GM19240 (cell line): ENCODE data around the gene PCED1B.
"Not testable (repeated sequence)": the region's sequence is repeated elsewhere in the genome, so short reads cannot be mapped to it uniquely, and the experiment has no call there.

Experiments
- DNase-seq: peaks from one replicate; pipeline ENCODE4 v3.0.0; 2011; ENCODE audit warnings: low spot score; ENCODE audit not compliant: insufficient read length

The PCED1B gene, protein sequence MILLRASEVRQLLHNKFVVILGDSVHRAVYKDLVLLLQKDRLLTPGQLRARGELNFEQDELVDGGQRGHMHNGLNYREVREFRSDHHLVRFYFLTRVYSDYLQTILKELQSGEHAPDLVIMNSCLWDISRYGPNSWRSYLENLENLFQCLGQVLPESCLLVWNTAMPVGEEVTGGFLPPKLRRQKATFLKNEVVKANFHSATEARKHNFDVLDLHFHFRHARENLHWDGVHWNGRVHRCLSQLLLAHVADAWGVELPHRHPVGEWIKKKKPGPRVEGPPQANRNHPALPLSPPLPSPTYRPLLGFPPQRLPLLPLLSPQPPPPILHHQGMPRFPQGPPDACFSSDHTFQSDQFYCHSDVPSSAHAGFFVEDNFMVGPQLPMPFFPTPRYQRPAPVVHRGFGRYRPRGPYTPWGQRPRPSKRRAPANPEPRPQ

DNA sequence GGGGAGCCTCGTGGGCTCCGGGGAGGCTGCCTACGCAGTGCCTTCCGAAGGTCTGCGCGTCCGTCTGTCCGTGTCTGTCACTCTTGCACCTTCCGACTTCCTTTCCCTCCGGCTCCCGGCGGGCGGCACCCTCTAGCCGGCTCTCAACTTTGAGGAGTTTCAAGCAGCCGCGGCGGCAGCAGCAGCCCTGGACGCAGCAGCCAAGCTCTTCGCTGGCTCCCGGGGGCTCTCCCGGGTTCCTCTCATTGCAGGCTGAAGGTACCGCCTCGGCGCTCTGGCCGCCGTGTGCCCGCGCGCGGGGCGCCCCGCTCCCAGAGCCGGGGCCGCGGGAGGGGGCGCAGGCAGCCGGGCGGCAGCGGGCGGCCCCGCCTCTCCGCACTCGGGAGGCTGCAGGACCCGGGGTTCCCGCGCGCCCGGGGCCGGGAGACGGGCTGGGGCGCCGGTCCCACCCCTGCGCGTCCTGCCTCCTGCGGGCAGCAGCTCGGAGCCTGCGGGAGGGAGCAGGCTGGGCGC, at the start of gene PCED1B, which contains the start of gene AMIGO2:
PCED1B (plus strand) TSS at position 154 of the 513 bp plus-strand sequence. CDS start 155,443 bp downstream, outside the sequence.
AMIGO2 (minus strand) TSS at position 492 of the 513 bp plus-strand sequence. CDS start 957 bp downstream, outside the sequence.
- DNase-seq: no peak

- no peak for DNase-seq
Observed at GRCh38 chr12:47029903-47030302, 49.5 kb upstream of the PCED1B start.

DNA sequence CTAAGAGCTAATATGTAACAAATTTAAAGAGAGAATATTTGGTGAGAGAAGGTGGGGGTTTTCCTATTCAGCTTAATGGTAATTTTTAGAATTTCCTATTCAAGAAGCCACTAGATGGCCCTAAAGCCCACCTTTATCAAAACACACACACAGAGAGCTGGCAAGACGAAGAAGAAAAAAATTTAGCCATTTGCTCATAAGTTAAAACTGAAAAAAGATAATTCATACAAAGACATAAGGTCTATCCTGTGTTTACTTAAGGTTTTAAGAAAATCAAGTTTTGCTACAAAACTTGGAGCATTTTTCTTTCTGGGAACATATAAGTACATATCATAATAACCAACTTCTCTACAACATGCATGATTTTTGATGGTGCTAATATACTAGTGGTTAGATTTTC, 46.8 kb upstream of the PCED1B start:
- DNase-seq: no peak

- no peak for DNase-seq
Observed at GRCh38 chr12:47033081-47033480, 46.3 kb upstream of the PCED1B start.

GRCh38 chr12:47033789-47034555, 45.4 kb upstream of the PCED1B start:
- DNase-seq: no peak

GRCh38 chr12:47034661-47035060, 44.8 kb upstream of the PCED1B start:
- DNase-seq: no peak

GRCh38 chr12:47035484-47035883, 43.9 kb upstream of the PCED1B start:
- DNase-seq: no peak

DNA sequence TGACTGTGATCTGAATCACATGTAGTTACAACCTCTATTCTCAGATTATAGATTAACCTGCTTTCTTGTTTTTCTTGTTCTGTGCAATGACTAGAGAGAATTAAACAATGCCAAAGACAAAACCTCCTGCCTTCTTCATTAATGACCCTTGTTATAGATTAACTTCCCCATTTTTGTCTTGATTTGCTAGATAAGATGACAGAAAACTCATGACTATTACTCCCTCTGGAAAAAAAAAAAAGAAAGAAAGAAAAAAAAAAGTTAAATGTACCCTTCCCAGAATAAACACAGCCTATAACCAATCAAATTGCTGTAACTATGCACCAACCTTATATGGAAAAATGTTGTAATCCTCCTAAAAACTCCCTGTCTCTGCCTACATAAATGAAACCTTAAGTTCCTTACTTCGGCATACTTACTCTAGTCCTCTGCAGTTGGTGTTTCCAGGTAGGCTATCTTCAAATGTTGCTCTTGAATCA, 41.1 kb upstream of the PCED1B start:
- no peak for DNase-seq

DNA sequence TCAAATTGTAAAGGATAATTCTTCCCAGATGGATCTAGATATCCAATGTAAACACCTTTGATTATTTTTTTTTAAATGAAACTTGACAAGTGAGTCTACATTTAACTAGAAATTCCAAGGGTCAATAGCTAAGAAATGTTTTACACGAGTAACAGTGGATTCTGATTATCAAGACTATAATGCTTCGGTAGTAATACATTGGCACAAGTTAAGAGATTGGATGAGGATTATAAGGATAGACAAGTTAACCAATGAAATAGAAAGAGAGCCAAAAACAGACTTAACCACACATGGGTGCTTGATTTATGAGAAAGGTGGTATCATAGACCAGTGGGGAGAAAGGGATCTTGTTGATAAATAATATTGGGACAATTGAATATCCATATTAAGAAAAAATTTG, 40.3 kb upstream of the PCED1B start:
- DNase-seq: no peak

GRCh38 chr12:47039756-47040155, 39.7 kb upstream of the PCED1B start:
- DNase-seq: no peak

DNA sequence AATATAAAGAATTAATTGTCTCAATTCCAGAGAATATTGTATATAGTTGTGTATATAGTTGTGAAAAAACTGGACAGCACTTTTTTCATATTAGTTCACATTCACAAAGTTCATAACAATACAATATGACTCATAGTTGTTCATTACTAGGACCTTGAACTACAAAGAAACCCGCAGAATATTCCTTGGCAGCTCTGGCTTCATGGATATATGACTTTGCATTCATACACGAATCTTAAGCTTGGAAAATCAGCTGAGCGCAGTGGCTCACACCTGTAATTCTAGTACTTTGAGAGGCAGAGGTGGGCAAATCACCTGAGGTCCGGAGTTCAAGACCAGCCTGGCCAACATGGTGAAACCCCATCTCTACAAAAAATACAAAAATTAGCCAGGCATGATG, 38.1 kb upstream of the PCED1B start:
- DNase-seq: no peak

GRCh38 chr12:47048541-47048940, 30.9 kb upstream of the PCED1B start:
- DNase-seq: no peak

DNA sequence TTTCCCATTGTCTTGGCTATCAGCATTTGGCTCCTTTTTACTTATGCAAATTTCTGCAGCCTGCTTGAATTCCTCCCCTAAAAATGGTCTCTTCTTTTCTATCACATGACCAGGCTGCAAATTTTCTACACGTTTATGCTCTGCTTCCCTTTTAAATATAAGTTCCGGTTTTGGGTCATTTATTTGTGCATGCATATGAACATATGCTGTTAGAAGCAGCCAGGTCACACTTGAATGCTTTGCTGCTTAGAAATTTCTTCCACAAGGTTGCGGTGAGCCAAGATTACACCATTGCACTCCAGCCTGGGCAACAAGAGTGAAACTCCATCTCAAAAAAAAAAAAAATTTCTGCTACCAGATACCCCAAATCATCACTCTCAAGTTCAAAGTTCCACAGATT, 28.1 kb upstream of the PCED1B start:
- DNase-seq: not testable (repeated sequence)

DNA sequence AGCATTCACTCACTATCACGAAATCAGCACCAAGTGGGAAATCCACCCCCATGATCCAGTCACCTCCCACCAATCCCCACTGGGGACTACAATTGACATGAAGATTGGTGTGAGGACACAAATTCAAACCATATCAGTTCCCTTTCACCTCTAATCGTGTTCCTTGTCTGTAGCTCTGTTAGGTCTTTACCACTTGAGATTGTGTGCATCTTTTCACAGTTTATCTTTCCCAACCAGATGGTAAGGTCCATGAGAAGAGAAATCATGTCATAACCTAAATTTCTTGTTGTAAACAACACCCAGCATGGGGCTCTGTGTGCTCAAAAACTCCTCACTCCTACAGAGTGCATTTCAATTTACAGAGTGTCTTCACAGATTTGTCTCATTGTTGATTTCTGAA, 27.1 kb upstream of the PCED1B start:
- DNase-seq: no peak

GRCh38 chr12:47053961-47054360, 25.5 kb upstream of the PCED1B start:
- DNase-seq: no peak

DNA sequence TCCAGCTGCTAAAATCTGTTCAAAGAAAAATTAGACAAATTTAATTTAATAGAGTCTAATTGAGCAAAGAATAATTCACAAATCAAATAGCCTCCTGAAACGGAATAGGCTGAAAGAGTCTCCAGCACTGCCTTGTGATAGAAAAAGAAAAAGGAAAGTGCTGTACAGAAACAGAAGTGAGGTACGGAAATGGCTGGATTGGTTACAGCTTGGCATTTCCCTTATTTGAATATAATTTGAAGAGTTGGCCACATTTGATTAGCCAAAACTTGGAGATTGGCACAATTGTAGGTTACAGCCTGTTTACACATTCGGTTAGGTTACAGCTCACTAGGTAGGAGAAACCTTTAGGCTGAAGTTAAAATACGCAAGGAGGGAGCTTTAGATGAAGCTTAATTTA, 24.8 kb upstream of the PCED1B start:
- no peak for DNase-seq

DNA sequence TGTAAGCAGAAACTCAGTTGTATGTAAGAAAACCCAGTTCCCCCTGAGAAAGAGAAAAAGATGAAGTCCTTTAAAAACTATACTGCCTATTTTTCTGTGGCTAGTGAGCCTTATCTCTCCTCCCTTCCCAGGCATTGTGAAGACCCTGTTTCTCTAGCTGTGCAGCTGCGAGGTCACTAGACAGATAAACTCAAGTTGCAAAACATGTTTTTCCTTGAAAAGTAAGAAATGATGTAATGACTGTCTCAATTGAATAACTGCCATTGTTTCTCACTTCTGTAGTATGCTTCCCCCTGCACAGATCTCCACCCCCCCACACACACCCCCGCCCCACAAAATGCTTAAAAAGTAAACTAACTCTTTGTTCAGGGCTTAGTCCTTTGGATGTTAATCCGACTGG, 23.6 kb upstream of the PCED1B start:
- DNase-seq: not testable (repeated sequence)

- DNase-seq: not testable (repeated sequence)
Observed at GRCh38 chr12:47056944-47057343, 22.5 kb upstream of the PCED1B start.

DNA sequence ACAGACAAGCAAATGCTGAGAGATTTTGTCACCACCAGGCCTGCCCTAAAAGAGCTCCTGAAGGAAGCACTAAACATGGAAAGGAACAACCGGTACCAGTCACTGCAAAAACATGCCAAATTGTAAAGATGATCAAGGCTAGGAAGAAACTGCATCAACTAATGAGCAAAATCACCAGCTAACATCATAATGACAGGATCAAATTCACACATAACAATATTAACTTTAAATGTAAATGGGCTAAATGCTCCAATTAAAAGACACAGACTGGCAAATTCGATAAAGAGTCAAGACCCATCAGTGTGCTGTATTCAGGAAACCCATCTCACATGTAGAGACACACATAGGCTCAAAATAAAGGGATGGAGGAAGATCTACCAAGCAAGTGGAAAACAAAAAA, 20.8 kb upstream of the PCED1B start:
- not testable (repeated sequence) for DNase-seq

GRCh38 chr12:47065546-47065945, 13.9 kb upstream of the PCED1B start:
- no peak for DNase-seq

- DNase-seq: no peak
Observed at GRCh38 chr12:47066278-47067025, 13.0 kb upstream of the PCED1B start.
